Sciatic nerve (tissue), 2 donors: Measurements from ENCODE around the gene TJP2. TPM values are rescaled to one million over a fixed set of nuclear protein-coding genes. Genes with fewer than 3 reads are reported as not detected.

Experiments
- ATAC-seq: fragments of 200-7000 bp; cut with Tn5 transposase; one replicate; pipeline ENCODE4 v1.9.1; 2020; ENCODE audit warnings: mild to moderate bottlenecking, moderate library complexity
- DNase-seq: peaks from one replicate; pipeline ENCODE4 v3.0.0-alpha.2; 2020; ENCODE audit warnings: low spot score
- intact Hi-C: fragments of 100-400 bp; cut with DNase I; formaldehyde crosslinking; loops from one replicate; pipeline ENCODE4 v1.14.2; 2022
- total RNA-seq: library from RNA; stranded (reverse); fragmentation: NEBNext Ultra II Directional; extraction: Animal tissue kit (Norgen Biotek cat#: 25700); gene quantifications from one replicate; pipeline ENCODE4 v1.2.1, GENCODE V29; 2021
- donor health status: DM: no; HTN: no; CAD: no.
- donor health status: DM: no; HTN: no; CAD: no.

Gene TJP2
- total RNA-seq, 1 donor from 2014 or later, result 129 TPM

DNA sequence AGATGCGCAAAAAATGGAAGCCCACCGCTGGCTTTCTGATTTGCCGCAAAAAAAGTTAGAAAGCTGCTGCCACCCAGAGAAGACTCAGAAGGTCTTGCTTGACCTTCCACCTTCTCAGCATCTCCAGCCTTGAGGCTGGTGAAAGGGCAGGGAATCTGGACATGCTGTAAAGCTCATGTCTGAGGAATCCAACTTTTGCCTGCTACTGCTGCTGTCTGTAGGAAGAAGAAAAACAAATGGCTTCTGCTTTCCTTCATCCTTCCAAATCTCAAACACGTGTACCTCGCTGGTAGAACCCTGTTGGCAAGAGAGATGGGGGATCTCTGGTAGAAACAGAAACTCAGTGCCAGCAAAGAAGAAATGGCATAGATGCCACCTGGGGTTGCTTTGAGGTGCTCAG lies 10.2 kb downstream of the TJP2 start:
- no peak for DNase-seq
- intact Hi-C loops, result no loop called here
- ATAC-seq, result no peak

DNA sequence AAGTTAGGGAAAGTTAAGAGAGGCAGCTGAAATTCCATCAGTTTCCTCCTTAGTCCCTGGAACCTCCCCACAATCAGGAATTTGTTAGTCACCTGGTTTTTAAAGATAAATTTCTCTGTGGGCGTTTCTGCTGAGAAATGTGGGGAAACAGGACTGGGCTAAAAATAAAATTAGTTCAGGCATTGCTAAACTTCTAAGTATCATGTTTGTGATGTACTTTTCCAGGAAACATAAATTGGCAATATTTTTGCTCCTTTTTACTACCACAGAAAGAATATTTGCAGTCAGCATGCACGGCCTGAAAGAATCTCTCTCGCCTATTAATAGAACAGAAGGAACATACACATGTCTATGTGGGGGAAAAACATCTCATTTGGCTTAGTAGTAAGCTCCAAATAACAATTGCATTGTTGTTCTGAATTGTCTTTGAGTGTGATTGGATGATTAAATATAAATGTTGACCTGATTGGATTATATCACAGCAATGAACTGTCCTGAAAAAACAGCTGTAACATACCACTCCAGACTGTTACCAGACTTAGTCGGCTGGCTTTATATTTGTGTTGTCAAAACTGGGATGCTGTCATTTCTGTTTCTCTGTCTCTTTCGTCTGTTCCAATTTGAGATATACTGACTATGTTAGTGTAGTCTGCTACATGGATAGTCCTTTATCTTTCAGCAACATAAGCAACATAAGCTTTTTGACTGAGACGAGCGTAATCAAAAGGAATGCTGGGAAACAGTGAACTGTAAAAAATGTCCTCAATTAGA lies 12.9 kb downstream of the TJP2 start:
- ATAC-seq (peak; percentile 47), DNase-seq (no peak)
- intact Hi-C loops, result no loop called here

DNA sequence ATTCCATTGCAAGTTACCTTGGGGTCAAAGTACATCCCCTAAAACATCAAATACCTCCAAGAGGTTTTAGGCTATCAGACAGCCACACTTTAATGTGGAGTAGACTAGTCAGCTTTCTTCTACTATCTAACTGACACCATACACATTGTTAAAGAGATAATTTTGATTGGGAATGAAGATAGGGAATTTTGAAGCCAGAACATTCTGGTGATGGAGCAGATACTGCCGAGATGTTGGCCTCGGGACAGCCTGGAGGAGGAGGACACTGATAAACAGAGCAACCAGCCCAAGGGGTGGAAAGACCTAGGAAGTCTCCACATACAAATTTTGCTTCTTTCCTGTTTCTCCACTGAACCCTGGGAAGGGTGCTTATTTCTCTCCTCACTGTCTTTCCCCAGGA lies 14.9 kb downstream of the TJP2 start:
- intact Hi-C loops, result no loop called here
- DNase-seq (no peak), ATAC-seq (no peak)

DNA sequence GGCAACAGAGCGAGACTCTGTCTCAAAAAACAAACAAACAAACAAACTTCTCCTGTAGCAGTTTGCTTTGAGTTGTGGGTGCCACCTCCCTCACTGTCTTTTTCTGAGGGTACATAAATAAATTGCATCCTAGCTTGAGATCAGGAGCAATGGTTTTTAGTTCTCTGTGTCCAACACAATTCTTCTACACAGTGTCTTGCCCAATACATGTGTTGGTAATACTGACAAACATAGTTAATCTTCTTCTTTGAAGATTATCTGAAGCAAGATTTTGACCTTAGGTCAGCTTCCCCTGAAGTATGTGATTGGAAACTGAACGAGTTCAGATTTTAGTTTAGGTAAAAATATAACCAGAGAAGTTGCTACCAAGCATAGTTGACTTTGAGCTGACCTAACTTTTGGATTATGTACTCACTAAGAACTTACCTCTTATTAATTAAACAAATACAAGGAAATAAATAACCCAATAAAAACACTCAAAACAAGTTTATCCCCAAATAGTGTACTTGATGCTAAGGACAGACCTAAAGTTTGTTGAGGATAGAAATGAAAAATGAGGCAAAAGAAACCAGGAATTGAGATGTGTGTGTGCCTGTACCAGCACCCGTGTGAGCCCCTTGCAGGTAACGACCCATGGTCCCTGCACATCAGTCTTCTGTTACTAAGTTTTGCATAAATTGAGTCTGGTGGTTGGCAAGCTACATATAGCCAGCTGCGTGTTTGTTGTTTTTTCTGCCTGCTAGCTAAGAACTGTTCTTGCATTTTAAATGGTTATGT lies 16.2 kb downstream of the TJP2 start:
- ATAC-seq (no peak), DNase-seq (no peak)
- intact Hi-C loops, result loop anchor here (5.0 kb wide), 1 partner anchor 138 kb away; no protein-coding TSS in a partner anchor

DNA sequence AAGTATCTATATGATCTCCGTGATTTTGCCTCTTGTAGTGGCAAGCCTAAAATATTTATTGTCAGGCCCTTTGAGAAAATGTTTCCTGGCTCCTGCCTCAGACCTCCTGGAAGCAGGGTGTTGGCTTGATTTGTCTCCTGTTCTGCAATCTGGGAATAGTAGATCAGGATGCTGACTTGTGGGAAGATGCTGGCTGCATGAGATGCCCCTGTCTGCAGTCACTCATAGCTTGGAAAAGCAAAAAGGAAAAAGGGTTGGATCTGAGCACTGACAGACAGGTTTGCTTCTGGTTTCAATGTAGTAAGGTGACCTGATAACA lies 16.7 kb downstream of the TJP2 start:
- ATAC-seq (peak; percentile 31), DNase-seq (no peak)
- intact Hi-C loops, result loop anchor here (5.0 kb wide), 1 partner anchor 139 kb away; no protein-coding TSS in a partner anchor

DNA sequence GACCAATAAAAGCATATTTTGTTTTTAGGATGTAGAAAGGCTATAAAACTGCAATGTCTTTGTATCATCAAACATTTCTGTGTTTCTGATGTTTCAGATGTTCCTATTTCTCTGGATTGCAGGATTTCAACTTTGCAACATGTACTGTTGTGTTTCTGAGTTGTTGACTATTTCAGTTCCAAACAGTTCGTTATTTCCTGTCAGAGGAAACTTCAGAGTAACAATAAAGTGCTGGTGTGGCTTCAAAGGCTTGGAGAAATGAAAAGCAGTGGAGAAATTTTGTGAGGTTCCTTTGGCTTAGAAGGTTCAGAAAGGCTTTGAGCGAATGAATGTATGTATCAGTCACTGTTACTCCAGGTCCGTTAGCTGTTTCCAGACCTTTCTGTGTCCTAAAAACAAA lies 17.2 kb downstream of the TJP2 start:
- intact Hi-C loops, result loop anchor here (5.0 kb wide), 1 partner anchor 139 kb away; no protein-coding TSS in a partner anchor
- no peak for DNase-seq
- ATAC-seq, result no peak

DNA sequence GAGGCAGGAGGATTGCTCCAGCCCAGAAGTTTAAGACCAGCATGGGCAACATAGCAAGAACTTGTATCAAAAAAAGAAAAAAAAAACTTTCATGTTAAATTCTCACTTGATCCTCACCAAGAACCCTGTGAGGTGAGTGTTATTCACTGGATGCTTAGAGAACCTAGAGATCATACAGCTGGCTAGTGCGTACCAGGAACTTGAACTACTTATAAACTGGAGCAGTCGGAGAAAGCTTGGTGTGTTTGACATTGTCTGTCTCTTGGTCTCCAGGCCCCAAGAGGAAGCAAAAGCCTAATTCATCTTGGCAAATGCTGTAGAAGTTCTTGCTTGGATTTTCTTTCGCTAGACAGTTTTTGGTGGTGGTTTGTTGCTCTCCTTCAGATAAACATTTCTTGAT lies 18.1 kb downstream of the TJP2 start:
- no peak for DNase-seq
- intact Hi-C loops, result loop anchor here (5.0 kb wide), 1 partner anchor 140 kb away; no protein-coding TSS in a partner anchor
- ATAC-seq, result no peak

DNA sequence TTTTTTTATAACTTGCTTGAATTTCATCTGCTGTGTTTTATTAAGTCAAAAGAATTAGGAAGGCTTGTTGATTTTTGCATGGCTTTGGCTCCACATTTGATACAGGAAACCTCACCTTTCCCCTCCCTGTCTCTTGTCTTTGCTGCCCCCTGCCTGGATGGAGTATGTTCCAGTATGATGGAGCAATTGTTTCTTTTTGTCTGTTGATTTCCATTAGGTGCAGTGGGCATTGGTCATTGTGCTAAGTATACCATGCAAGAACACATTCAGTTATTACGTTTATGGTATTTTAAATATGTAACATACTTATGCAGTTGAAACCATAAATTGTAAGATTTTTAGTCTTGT lies 19.6 kb downstream of the TJP2 start:
- intact Hi-C loops, result loop anchor here (5.0 kb wide), 1 partner anchor 141 kb away; no protein-coding TSS in a partner anchor
- ATAC-seq (no peak), DNase-seq (no peak)

DNA sequence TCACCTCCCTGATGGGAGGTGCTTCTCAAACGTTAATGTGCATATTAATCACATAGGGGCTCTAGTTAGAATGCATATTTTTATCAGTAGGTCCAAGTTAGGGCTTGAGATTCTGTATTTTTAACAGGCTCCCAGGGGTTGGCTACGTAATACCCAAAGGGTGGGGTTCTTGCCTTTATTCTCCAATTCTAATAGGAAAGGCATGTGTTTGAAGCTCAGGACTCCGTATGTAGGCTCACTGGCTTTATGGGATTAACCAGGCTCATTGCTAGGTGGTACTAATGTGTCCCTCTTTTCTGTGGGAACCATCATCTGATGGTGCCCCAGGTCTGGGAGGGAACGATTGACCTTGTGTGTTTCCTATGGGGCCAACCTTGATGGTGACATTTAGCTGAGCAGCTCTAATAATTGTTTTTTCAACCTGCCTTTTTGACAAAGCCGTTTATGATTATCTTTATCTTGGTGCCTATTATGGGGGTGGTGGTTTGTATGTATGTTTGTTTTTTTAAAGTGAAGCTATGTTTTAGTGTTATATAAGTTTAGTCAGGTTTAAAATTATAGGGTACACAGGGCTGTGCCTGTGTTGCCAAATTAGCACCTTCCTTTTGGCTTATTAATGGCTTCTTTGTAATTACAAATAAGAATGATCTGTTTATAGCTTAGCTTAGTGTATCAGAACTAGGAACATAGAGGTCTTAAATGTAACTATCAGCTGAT lies 20.8 kb downstream of the TJP2 start:
- intact Hi-C loops, result loop anchor here (5.0 kb wide), 1 partner anchor 143 kb away; no protein-coding TSS in a partner anchor
- DNase-seq, result no peak
- ATAC-seq, result no peak

DNA sequence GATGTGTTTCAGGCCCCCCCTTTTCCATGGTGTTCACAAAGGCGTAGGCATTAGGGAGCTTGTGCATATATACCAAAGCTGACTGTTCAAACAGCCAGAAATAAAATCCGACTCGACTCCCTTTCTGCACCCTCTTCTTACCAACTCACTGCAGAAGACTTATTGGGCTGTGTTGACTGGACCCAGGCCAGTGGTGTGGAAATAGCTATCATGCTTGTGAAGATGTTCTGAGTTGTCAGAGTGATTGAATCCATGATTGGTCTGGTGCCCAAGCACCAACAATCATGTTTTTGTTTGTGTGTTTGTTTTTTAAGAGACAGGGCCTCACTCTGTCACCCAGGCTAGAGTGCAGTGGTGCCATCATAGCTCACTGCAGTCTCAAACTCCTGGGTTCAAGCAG lies 21.6 kb downstream of the TJP2 start:
- ATAC-seq (no peak), DNase-seq (no peak)
- intact Hi-C loops, result no loop called here

DNA sequence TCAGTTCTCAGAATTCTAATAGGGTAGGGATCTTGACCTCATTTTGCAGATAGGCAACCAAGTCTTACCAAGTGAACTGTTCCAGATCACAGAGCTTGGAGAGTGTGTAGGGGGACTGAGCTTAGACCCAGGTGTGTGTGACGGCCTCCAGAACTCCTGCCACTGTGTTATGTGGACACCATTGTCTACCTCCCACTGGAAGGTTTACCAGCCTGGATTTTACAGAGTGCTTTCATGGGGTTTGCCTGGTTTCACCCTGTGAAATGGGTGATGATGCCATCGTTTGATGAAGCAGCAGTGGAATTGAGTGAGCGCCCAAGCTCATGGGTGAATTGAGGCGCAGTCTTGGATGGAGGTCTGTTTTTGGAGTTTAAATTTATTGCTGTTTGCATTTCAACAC lies 23.6 kb downstream of the TJP2 start:
- intact Hi-C loops, result no loop called here
- ATAC-seq (no peak), DNase-seq (no peak)

DNA sequence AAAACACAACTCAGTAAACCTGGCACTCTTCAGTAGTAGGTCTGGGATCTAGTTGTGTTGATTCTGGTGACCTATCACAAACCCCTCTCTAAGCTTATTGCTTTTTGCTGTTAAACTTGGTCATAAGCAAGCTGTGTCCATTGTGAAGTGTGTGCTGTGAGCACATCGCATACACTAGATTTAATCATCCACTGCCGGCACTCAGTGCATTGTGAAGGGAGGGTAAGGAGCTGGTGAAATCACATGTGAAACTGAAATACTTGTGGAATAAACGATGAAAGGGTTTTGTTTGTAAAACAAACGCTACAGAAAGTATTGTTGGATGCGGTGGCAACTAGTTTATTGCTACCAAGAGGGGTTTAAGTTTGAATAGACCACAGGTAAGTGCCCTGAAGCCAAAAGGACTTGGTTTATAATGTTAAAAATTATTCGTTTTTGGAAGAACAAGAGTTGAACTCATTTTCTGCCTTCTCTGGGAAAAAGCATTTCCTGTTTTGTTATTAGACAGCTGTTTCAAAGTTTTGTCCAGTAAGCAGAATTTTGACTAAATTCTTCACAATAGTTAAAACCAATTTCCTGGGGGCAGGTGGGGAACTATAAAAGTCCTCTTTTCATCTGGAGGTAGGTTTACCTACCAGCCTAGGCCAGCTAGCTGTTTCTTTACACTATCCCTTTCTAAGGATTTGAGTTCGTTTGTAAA lies 24.6 kb downstream of the TJP2 start:
- intact Hi-C loops, result no loop called here
- DNase-seq (no peak), ATAC-seq (no peak)

DNA sequence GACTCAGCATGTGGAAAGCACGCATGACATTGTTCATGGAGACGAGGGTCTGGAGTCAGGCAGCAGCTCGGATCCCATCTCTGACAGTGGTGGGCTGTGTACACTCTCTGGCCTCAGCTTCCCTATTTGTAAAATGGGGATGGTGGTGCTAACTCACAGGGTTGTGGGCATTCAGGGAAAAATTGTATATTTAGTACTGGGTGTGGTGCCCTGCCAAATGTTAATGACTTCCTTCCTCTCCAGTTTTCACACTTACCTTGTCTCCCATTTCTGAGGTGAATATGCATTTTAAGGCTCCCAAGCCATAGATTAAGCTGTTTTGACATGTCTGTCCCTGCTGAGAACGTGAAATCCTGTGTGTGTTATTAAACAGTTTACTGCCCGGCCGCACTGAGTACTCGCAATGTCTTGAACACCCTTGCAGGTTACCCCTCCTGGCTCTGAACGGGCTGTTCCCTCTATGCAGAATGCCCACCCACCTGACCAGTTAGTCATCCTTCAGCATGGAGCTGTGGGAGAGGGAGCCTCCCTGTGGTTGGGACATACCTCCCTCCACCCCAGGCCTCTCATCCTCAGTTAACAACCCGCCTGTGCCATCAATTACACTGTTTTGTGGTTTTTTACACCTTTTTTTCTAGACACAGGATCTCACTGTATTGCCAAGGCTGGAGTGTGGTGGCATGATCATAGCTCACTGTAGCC lies 25.8 kb downstream of the TJP2 start:
- intact Hi-C loops, result no loop called here
- DNase-seq (no peak), ATAC-seq (no peak)

DNA sequence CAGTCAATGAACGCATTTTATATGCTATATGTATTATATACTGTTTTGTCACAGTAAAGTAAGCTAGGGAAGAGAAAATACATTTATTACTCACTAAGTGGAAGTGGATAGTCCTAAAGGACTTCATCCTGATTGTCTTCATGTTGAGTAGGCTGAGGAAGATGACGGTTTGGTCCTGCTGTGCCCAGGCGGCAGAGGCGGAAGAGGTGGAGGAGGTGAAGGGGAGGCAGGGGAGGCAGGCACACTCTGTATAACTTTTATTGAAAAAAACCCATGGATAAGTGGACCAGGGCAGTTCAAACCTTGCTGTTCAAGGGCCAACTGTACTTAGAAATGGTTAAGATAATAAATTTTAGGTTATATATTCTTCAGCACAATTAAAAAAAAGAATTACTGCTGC lies 28.5 kb downstream of the TJP2 start:
- DNase-seq (no peak), ATAC-seq (no peak)
- intact Hi-C loops, result no loop called here

DNA sequence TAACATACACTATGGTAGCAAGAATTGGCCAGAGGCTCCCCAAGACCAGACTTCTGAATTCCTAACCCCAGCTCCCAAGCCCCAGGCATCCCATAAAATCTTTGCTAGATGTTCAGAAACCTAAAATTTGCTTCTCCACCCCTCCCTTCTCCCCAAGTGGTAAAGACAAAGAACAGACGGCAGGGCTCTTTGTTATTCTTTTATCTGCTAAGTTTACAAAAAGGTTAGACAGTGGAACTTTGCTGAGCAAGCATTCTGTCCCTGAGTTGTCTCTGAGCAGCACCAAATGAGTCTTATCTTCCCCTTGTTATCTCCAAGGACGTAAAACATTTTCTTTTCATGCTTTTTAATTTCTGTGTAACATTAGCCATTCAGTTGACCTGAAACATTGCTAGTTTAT lies 30.2 kb downstream of the TJP2 start:
- DNase-seq, result no peak
- ATAC-seq, result no peak
- intact Hi-C loops, result no loop called here

DNA sequence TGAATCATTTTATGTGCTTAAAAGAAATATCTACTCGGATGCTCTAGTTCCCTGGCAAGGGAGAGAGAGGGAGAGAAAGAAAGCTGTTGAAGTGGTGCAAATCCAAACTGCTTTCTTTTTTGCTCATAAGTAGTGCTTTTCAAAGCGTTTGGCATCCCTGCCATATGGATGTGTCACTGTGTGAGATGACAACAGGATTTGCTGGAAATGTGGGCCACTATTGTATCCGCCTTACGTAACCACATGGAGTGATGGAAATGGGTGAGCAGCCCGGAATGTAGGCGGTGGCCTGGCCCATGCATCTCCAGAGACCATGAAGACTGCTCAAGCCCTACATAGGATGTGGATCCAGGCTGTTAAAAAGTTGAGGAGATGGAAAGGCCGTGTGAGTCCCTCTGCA lies 30.8 kb downstream of the TJP2 start:
- peak; percentile 71 for ATAC-seq
- DNase-seq, result no peak
- intact Hi-C loops, result no loop called here

DNA sequence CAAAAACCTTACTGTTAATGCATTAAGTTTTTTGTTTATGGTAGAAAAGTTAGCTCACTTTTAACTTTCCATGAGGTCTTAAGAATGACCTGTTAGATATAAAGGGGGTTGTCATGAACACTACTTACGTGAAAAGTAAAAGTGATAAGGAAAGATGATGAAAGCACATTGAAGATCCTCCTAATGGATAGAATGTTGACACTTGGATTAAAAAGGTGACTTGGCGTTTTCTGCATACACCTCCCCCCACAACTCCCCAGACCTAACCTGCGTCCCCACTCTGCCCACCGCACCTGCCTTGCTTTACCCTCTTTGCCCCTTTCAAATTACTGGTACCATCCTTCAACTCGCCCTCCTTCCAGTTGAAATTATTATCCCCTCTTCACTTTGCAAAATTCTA lies 32.0 kb downstream of the TJP2 start:
- no peak for ATAC-seq
- intact Hi-C loops, result no loop called here
- DNase-seq, result no peak

DNA sequence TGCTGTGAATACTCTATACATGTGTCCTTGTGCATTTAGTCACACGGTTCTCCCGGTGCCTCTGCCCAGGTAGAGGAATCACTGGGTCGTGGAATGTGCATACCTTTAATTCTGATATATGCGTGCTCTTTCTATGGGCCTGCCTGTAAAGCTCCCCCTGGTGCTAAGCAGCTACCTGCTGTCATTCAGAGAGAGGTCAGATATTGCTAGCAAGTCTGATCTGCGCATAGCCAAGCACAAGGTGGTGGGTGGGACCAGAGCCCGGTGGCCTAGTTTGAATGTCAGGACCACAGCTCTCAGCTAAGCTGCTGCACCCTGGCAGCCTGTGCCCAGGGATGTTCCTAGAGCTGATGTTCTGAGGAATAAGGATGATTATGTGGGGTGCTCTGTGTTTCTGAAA lies 33.4 kb downstream of the TJP2 start:
- intact Hi-C loops, result no loop called here
- DNase-seq, result no peak
- ATAC-seq, result no peak
